Upper lobe of right lung (tissue), 1 donor: Measurements from ENCODE around the gene PTP4A2. TPM values are rescaled to one million over a fixed set of nuclear protein-coding genes. Genes with fewer than 3 reads are reported as not detected.
"Not testable (repeated sequence)": the region's sequence is repeated elsewhere in the genome, so short reads cannot be mapped to it uniquely, and the experiment has no call there.

Experiments
- ATAC-seq: fragments of 200-7000 bp; cut with Tn5 transposase; one replicate; pipeline ENCODE4 v1.9.1; 2020; ENCODE audit warnings: mild to moderate bottlenecking, moderate library complexity
- DNase-seq: peaks from one replicate; pipeline ENCODE4 v3.0.0-alpha.2; 2020
- H3K27ac ChIP-seq: fragments of 200-600 bp; one replicate; pipeline ENCODE4 v1.8.0; 2022
- H3K27me3 ChIP-seq: fragments of 200-600 bp; one replicate; pipeline ENCODE4 v1.8.0; 2022; ENCODE audit warnings: mild to moderate bottlenecking
- H3K36me3 ChIP-seq: fragments of 200-600 bp; one replicate; pipeline ENCODE4 v1.8.0; 2022
- H3K4me1 ChIP-seq: fragments of 200-600 bp; one replicate; pipeline ENCODE4 v1.8.0; 2022
- H3K4me3 ChIP-seq: fragments of 200-600 bp; one replicate; pipeline ENCODE4 v1.8.0; 2022; ENCODE audit warnings: mild to moderate bottlenecking
- H3K9me3 ChIP-seq: fragments of 200-600 bp; one replicate; pipeline ENCODE4 v1.8.0; 2022
- intact Hi-C: fragments of 100-400 bp; cut with DNase I; formaldehyde crosslinking; loops from one replicate; pipeline ENCODE4 v1.11.0; 2022
- total RNA-seq: library from RNA; stranded (reverse); fragmentation: NEBNext Ultra II Directional; extraction: Animal tissue kit (Norgen Biotek cat#: 25700); gene quantifications from one replicate; pipeline ENCODE4 v1.2.1, GENCODE V29; 2021
- TF ChIP-seq, protein P1 (sequence below): fragments of 200-600 bp; IDR thresholded peaks from one replicate; pipeline ENCODE4 v1.8.0; 2022; ENCODE audit warnings: antibody characterized with exemption
- donor health status: DM: no; HTN: yes; CAD: no; lungs with severe emphysema.

The PTP4A2 gene
- total RNA-seq, 1 donor from 2014 or later = 244 TPM

DNA sequence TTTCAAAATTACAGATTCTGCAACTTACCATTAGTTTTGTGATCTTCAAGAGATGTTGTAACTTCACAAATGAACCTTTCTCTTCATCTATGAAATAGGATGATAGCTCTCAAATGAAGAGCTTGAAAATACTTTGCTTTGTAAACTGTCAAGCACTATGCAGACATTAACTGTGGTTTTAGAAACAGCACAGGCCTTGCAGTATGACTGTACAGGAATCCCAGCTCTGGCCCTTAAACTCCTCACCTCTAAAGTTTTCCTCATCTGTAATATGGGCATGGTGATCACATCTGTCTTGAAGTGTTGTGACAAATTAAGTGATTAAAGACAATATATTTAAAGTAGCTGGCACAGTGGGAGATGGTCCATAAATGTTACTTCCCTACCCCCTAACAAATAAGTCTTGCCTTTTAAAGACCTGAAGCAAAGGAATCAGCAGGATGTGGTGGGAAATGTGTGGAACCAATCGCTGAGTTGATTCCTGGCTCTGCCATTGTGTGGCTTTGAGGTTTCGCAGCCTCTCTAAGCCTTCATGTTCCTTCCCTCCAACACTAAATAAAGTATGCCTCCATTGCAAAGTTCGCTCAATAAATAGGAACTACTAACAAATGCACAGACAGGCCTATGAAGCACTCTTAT lies 5.5 kb upstream of the PTP4A2 start:
- Histone ChIP-seq H3K27ac (peak overlapping the region; percentile 98), H3K36me3 (no peaks in the 10 kb centered on the region), H3K9me3 (no peaks in the 10 kb centered on the region), H3K27me3 (no peaks in the 10 kb centered on the region), H3K4me1 (peaks cover 50% of the 10 kb centered on the region), H3K4me3 (peak overlapping the region; percentile 51)
- DNase-seq (no peak), ATAC-seq (no peak)
- intact Hi-C loops = no loop called here
- TF ChIP-seq, protein P1, sequence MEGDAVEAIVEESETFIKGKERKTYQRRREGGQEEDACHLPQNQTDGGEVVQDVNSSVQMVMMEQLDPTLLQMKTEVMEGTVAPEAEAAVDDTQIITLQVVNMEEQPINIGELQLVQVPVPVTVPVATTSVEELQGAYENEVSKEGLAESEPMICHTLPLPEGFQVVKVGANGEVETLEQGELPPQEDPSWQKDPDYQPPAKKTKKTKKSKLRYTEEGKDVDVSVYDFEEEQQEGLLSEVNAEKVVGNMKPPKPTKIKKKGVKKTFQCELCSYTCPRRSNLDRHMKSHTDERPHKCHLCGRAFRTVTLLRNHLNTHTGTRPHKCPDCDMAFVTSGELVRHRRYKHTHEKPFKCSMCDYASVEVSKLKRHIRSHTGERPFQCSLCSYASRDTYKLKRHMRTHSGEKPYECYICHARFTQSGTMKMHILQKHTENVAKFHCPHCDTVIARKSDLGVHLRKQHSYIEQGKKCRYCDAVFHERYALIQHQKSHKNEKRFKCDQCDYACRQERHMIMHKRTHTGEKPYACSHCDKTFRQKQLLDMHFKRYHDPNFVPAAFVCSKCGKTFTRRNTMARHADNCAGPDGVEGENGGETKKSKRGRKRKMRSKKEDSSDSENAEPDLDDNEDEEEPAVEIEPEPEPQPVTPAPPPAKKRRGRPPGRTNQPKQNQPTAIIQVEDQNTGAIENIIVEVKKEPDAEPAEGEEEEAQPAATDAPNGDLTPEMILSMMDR = no peak

DNA sequence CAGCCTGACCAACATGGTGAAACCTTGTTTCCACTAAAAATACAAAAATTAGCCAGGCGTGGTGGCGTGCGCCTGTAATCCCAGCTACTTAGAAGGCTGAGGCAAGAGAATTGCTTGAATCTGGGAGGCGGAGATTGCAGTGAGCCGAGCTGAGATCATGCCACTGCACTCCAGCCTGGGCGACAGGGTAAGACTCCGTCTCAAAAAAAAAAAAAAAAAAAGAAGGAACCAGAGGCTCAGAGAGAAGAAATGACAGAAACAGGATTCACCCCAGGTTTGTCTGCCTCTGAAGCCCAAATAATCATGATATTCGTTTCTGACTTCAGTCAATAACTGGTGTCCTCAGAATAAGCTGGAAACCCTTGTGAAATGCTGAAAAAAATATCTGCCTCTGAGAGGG lies 3.9 kb upstream of the PTP4A2 start:
- DNase-seq, H3K27me3 ChIP-seq, intact Hi-C loops, H3K9me3 ChIP-seq, H3K36me3 ChIP-seq, H3K4me3 ChIP-seq, ATAC-seq: not testable (repeated sequence)
- peaks cover 50% of the 10 kb centered on the region for H3K4me1 ChIP-seq
- H3K27ac ChIP-seq = peak overlapping the region; percentile 98

DNA sequence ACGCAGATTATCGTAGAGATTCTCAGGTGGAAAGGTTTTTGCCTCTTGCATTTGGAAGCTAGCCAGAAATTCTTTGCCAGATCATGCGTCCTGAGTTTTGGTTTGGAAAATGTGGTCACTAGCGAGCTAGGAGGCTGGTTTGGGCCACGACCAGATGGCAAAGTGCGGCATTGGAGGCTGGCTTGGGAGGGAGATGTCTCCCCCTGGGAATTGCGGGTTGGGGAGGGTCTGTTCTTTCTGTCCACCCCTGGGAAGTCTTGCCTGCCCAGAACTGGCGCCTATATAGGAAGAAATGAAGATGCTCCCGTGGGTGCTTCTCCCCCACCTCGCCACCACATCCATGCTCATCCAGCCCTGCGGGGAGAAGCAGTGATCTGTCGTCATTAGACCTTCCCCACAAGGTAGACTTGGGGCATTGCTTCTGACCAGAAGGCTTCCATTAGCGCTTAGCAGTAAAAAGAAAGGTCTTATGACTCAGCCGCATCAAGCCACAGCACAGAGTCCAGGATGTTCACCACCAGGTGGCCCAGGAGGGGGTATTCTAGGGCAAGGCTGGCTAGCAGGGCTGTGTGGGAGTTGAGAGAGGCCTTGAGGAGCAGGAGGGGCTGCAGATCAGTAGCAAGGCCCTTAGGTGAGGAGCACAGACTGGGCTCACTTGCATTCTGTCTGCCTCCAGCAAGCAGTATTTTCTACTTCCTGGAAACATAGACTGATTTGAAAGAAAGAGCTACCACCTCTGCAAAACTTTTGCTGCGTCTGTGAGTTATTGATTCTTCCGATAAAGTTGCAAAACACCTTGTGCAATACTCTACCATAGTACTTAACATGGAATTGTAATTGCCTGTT lies 1.5 kb upstream of the PTP4A2 start:
- DNase-seq = no peak
- no peaks in the 10 kb centered on the region for H3K27me3 ChIP-seq
- intact Hi-C loops = no loop called here
- TF ChIP-seq, protein P1 = no peak
- no peak overlapping the region for H3K4me3 ChIP-seq
- peak; percentile 0 for ATAC-seq
- no peaks in the 10 kb centered on the region for H3K36me3 ChIP-seq
- peak overlapping the region; percentile 84 for H3K27ac ChIP-seq
- no peaks in the 10 kb centered on the region for H3K9me3 ChIP-seq
- peaks cover 61% of the 10 kb centered on the region for H3K4me1 ChIP-seq

DNA sequence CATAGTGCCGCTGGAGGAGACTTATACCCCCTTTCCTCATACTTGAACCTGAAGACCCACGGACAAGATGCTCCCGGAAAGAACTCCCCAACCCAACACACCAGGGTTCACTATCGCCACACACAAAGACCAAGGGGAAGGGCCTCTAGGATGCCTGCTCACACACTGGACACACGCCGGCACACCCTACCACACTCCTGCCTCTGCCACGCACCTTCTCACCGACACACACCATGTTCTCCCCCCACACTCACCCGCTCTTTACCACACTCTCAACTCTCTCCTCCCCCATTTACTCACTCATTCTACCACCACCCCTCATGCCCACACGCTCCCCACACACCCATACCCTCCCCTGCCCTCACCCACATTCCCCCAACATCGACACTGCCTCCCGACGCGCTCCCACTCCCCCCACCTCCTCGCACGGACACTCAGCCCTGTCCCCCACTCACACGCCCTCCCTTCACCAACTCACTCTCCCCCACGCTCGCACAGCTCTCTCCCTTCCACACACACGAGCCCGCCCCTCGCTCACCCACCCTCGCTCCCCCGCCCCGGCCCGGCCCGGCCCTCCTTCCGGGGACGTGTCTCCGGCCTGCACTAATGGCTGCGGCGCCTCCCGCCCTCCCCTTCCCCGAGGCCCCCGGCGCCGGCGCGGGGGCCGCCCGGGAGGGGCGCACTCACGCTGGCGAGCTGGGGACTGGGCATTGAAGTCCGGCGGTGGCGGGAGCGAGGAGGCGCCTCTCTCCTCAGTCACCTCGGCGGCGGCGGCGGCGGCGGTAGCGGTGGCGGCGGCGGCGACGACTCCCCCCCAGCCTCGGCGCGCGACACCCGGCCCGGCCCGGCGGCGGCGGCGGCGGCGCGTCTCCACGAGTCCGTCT lies 626 bp downstream of the PTP4A2 start:
- peak; percentile 78 for ATAC-seq
- H3K9me3 ChIP-seq = no peaks in the 10 kb centered on the region
- H3K36me3 ChIP-seq = no peaks in the 10 kb centered on the region
- no peaks in the 10 kb centered on the region for H3K27me3 ChIP-seq
- intact Hi-C loops = no loop called here
- peak overlapping the region; percentile 84 for H3K27ac ChIP-seq
- H3K4me1 ChIP-seq = peaks cover 67% of the 10 kb centered on the region
- DNase-seq = peak; percentile 93
- TF ChIP-seq, protein P1 = no peak
- H3K4me3 ChIP-seq = peak overlapping the region; percentile 62

DNA sequence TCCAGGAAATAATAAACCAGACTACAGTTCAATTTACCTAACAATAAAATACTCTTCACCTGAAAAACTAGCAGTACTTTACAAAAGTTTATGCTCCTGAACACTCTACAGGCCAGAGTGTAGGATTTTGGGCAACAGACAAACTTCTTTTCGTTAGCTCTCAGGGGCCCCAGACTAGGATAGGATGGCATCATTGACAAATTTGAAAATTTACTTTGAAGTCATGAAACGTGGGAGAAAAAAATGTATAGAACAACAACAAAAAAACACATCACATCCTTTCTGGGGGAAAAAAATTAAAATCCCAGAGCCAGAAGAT lies 1.2 kb downstream of the PTP4A2 start:
- intact Hi-C loops = no loop called here
- H3K9me3 ChIP-seq = no peaks in the 10 kb centered on the region
- peak overlapping the region; percentile 62 for H3K4me3 ChIP-seq
- peak overlapping the region; percentile 84 for H3K27ac ChIP-seq
- ATAC-seq (no peak), DNase-seq (no peak)
- no peaks in the 10 kb centered on the region for H3K27me3 ChIP-seq
- TF ChIP-seq, protein P1 = no peak
- no peaks in the 10 kb centered on the region for H3K36me3 ChIP-seq
- peaks cover 70% of the 10 kb centered on the region for H3K4me1 ChIP-seq
